ENCODE data around the gene PER2. TPM values are rescaled to one million over a fixed set of nuclear protein-coding genes. Genes with fewer than 3 reads are reported as not detected.

PER2 gene
- total and polyA plus RNA-seq, 10 of the 15 experiments (the other 5 are each of a cell fraction or from before 2014, with no cell fraction given): 1.5 to 15.1 (median 4.6) TPM

DNA sequence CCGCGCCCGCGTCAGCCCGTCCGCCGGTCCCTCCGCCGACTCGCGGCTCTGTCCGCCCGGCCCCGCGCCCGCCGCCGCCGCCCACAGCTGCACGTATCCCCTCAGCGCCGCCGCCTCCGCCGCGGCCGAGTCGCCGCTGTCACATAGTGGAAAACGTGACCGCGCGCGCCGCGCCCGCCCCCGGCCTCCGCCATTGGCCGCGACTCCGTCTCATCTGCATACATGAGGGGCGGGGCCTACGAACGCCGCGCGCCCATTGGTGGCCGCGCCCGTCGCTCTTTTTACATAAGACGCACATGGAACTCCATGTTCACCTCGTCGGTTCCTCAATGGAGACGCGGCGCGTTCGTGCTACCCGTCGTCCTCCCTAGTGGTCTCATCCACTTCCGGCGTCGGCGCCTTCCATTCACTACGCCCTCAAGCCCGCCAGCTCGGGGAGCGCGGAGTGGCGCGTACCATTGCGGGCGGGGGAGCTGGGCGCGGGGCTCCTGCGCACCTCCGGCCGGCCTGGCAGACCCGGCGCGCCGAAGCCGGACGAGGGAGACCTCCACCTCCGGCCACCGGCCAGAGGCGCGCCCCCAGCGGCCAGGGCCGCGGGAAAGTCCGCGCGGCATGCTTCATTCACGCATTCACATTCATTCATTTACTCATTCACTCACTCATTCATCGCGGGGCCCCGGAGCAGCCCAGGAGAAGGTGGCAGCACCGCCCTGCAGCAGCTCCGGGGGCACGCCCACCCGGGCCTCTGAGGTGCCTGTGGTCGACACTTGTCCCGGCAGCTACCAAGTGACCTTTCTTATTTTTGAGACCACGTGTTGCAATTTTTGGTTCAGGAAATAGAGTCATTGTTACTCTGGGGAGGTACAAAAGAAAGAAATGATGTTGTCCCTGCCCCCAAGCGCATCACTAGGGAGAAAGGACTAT is 502 bp upstream of the PER2 start (continued):
- TF ChIP-seq SREBF1 (IDR thresholded peaks at IDR 0.05; ENCODE audit: low read length) (peak; percentile 58; the same call in 1 of the 2 replicates), NRF1 (conservative IDR thresholded peaks at IDR 0.05; ENCODE audit: low read depth, low read length) (0 out of 2 replicates have a peak, but pooled peaks have one; percentile 16), HDAC2 (IDR thresholded peaks at IDR 0.05) (no peak), BCL11A (IDR thresholded peaks at IDR 0.05; ENCODE audit: low read depth, low read length) (no peak), RELA (IDR thresholded peaks at IDR 0.05; ENCODE audit: borderline replicate concordance, partially characterized antibody) (peak; percentile 26), BACH1 (IDR thresholded peaks at IDR 0.05; ENCODE audit: borderline replicate concordance) (peak; percentile 72), ZNF274 (IDR thresholded peaks at IDR 0.05; ENCODE audit: insufficient read depth, insufficient read length) (no peak), STAT3 (IDR thresholded peaks at IDR 0.05; ENCODE audit: low read depth, low read length) (no peak), ZBED1 (IDR thresholded peaks at IDR 0.05; ENCODE audit: borderline replicate concordance) (no peak), HDAC6 (IDR thresholded peaks at IDR 0.05; ENCODE audit: unreplicated experiment) (no peak), POLR2AphosphoS2 (IDR thresholded peaks at IDR 0.05; ENCODE audit: low read depth, low read length) (no peak; the same call in 1 of the 2 replicates), WRNIP1 (IDR thresholded peaks at IDR 0.05; ENCODE audit: borderline replicate concordance, low read depth, low read length) (no peak), MTA2 (IDR thresholded peaks at IDR 0.05; ENCODE audit: low read depth) (no peak), NBN (IDR thresholded peaks at IDR 0.05) (no peak), SMAD1 (IDR thresholded peaks at IDR 0.05; ENCODE audit: low read depth, partially characterized antibody) (no peak), SREBF2 (IDR thresholded peaks at IDR 0.05; ENCODE audit: low read length) (no peak), TCF12 (IDR thresholded peaks at IDR 0.05; ENCODE audit: low read depth, low read length) (no peak), MXI1 (IDR thresholded peaks at IDR 0.05; ENCODE audit: low read depth, low read length) (0 out of 2 replicates have a peak, but pooled peaks have one; percentile 46), MAX (IDR thresholded peaks at IDR 0.05; ENCODE audit: low read depth, low read length) (peak; percentile 59), SMAD5 (IDR thresholded peaks at IDR 0.05; ENCODE audit: low read depth) (no peak), TBL1XR1 (IDR thresholded peaks at IDR 0.05; ENCODE audit: low read depth, low read length) (0 out of 2 replicates have a peak, but pooled peaks have one; percentile 13), CHD2 (IDR thresholded peaks at IDR 0.05; ENCODE audit: borderline replicate concordance, low read depth, low read length) (peak; percentile 84; the same call in 1 of the 2 replicates), ATF7 (IDR thresholded peaks at IDR 0.05; ENCODE audit: low read depth) (peak; percentile 92), JUNB (IDR thresholded peaks at IDR 0.05) (no peak)
- TF ChIP-seq, protein P1, sequence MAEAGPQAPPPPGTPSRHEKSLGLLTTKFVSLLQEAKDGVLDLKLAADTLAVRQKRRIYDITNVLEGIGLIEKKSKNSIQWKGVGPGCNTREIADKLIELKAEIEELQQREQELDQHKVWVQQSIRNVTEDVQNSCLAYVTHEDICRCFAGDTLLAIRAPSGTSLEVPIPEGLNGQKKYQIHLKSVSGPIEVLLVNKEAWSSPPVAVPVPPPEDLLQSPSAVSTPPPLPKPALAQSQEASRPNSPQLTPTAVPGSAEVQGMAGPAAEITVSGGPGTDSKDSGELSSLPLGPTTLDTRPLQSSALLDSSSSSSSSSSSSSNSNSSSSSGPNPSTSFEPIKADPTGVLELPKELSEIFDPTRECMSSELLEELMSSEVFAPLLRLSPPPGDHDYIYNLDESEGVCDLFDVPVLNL (IDR thresholded peaks at IDR 0.05; ENCODE audit: low read depth, low read length): no peak
- TF ChIP-seq, protein P2, sequence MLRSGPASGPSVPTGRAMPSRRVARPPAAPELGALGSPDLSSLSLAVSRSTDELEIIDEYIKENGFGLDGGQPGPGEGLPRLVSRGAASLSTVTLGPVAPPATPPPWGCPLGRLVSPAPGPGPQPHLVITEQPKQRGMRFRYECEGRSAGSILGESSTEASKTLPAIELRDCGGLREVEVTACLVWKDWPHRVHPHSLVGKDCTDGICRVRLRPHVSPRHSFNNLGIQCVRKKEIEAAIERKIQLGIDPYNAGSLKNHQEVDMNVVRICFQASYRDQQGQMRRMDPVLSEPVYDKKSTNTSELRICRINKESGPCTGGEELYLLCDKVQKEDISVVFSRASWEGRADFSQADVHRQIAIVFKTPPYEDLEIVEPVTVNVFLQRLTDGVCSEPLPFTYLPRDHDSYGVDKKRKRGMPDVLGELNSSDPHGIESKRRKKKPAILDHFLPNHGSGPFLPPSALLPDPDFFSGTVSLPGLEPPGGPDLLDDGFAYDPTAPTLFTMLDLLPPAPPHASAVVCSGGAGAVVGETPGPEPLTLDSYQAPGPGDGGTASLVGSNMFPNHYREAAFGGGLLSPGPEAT (IDR thresholded peaks at IDR 0.05; ENCODE audit: low read depth): no peak

Data from GM12878 (cell line).